HCT116 (cell line): Measurements from ENCODE around the gene PNPO.

ENCODE experiments used
- EZH2 ChIP-seq: fragments of 200-600 bp; sonication (generic); IDR thresholded peaks from 2 replicates; pipeline ENCODE4 v1.6.1; 2017; ENCODE audit warnings: antibody characterized with exemption, mixed run types
- EZH2phosphoT487 ChIP-seq: fragments of 200-600 bp; IDR thresholded peaks from 2 replicates; pipeline ENCODE4 v1.6.1; 2018; ENCODE audit warnings: antibody characterized with exemption, borderline replicate concordance
- JUND ChIP-seq: IDR thresholded peaks from 2 replicates; pipeline ENCODE4 v1.6.1; 2012
- POLR2A ChIP-seq: IDR thresholded peaks from 2 replicates; pipeline ENCODE4 v1.7.0; 2011; ENCODE audit warnings: borderline replicate concordance; ENCODE audit not compliant: insufficient read depth, insufficient read length; ENCODE audit errors: extremely low read depth
- POLR2AphosphoS5 ChIP-seq: IDR thresholded peaks from 2 replicates; pipeline ENCODE4 v1.6.1; 2011; ENCODE audit warnings: mild to moderate bottlenecking, low read depth, low read length, moderate library complexity
- RAD21 ChIP-seq: IDR thresholded peaks from 2 replicates; pipeline ENCODE4 v1.6.1; 2012; ENCODE audit warnings: low read depth, mild to moderate bottlenecking
- SP1 ChIP-seq: IDR thresholded peaks from 2 replicates; pipeline ENCODE4 v1.6.1; 2012; ENCODE audit warnings: low read depth
- SRF ChIP-seq: IDR thresholded peaks from 2 replicates; pipeline ENCODE4 v1.6.1; 2012; ENCODE audit warnings: low read depth
- YY1 ChIP-seq: IDR thresholded peaks from 2 replicates; pipeline ENCODE4 v1.6.1; 2011; ENCODE audit warnings: low read length, low read depth, moderate library complexity, mild to moderate bottlenecking; ENCODE audit not compliant: insufficient replicate concordance; ENCODE audit errors: extremely low read depth
- ZBTB33 ChIP-seq: IDR thresholded peaks from 2 replicates; pipeline ENCODE4 v1.6.1; 2011; ENCODE audit warnings: mild to moderate bottlenecking, low read length, moderate library complexity; ENCODE audit not compliant: insufficient replicate concordance; ENCODE audit errors: extremely low read depth
- ZFX ChIP-seq: fragments of 450-650 bp; IDR thresholded peaks from 2 replicates; pipeline ENCODE4 v1.6.1; 2017
- TF ChIP-seq, protein P1 (sequence below), 3 experiments: fragments of 200-600 bp in 1 of 3; sonication (generic) in 1 of 3; IDR thresholded peaks in 2 of 3; conservative IDR thresholded peaks in 1 of 3; 2 replicates each; pipeline ENCODE4 v1.5.1; 2012 to 2017; ENCODE audit warnings: low read depth in 2 of 3, low read length in 2 of 3, antibody characterized with exemption in 1 of 3, borderline replicate concordance in 1 of 3, control low read depth in 1 of 3, mild to moderate bottlenecking in 1 of 3, mixed read lengths in 1 of 3, mixed run types in 1 of 3, moderate library complexity in 1 of 3; ENCODE audit not compliant: insufficient read depth in 1 of 3
- TF ChIP-seq, protein P2 (sequence below): IDR thresholded peaks from 2 replicates; pipeline ENCODE4 v1.6.1; 2012

DNA sequence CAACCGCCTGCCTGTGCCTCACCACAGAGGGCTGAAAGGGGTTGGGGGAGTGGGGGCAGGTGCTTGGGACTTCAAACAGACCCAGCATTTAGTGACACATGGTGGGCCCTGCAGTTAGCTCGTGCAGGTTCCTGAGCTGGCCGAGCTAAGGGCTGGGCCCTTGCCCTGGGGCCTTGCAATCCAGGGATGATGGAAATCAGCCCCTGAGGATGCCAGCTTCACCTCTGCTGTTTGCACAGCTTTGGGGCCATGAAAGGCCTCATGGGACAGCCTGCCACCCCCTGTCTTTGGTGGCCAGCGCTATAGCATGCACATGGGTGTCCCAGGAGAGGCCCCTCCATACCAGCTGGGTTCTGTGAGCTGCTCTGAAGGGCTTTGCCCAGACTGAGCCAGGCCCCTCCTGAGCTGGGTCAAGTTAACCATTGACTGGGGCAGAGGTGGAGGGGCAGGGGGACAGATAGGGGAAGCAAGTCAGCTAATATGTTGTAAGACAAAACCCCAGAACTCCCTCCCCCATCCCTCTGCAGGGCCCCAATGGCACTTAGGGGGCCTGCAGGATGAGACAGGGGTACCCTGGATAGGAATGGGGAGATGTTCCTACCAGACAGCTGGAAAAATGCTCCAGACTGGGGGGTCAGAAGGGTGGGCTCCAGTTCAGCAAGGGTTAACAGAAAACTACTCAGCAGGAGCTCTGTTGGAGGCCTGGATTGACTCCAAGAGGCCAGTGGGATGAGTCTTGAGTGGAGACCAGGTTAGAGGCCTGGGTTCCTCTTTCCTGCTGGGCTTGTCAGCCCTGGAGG, 15.6 kb downstream of the PNPO start:
- TF ChIP-seq JUND: no peak
- TF ChIP-seq POLR2A: no peak
- TF ChIP-seq EZH2phosphoT487: no peak
- TF ChIP-seq, protein P1, sequence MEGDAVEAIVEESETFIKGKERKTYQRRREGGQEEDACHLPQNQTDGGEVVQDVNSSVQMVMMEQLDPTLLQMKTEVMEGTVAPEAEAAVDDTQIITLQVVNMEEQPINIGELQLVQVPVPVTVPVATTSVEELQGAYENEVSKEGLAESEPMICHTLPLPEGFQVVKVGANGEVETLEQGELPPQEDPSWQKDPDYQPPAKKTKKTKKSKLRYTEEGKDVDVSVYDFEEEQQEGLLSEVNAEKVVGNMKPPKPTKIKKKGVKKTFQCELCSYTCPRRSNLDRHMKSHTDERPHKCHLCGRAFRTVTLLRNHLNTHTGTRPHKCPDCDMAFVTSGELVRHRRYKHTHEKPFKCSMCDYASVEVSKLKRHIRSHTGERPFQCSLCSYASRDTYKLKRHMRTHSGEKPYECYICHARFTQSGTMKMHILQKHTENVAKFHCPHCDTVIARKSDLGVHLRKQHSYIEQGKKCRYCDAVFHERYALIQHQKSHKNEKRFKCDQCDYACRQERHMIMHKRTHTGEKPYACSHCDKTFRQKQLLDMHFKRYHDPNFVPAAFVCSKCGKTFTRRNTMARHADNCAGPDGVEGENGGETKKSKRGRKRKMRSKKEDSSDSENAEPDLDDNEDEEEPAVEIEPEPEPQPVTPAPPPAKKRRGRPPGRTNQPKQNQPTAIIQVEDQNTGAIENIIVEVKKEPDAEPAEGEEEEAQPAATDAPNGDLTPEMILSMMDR (IDR thresholded peaks at IDR 0.05 in 2 of 3, conservative IDR thresholded peaks at IDR 0.05 in 1 of 3; ENCODE audit: borderline replicate concordance in 1 of 3, insufficient read depth in 1 of 3, low read depth in 2 of 3, low read length in 2 of 3): no peak
- no peak for TF ChIP-seq ZFX
- TF ChIP-seq ZBTB33: no peak
- no peak for TF ChIP-seq SP1
- no peak for TF ChIP-seq EZH2
- no peak for TF ChIP-seq RAD21
- TF ChIP-seq, protein P2, sequence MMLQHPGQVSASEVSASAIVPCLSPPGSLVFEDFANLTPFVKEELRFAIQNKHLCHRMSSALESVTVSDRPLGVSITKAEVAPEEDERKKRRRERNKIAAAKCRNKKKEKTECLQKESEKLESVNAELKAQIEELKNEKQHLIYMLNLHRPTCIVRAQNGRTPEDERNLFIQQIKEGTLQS: no peak
- TF ChIP-seq SRF: no peak
- no peak for TF ChIP-seq POLR2AphosphoS5
- TF ChIP-seq YY1: no peak
